GM21619 (cell line): ENCODE results near the gene CASK.

Source experiments
- ATAC-seq: cut with Tn5 transposase; IDR thresholded peaks from one replicate; pipeline ENCODE4 v1.9.1; 2021; ENCODE audit not compliant: unreplicated experiment

The CASK gene

GRCh38 chrX:41837270-41837944, 85.9 kb downstream of the CASK start:
- no peak for ATAC-seq

DNA sequence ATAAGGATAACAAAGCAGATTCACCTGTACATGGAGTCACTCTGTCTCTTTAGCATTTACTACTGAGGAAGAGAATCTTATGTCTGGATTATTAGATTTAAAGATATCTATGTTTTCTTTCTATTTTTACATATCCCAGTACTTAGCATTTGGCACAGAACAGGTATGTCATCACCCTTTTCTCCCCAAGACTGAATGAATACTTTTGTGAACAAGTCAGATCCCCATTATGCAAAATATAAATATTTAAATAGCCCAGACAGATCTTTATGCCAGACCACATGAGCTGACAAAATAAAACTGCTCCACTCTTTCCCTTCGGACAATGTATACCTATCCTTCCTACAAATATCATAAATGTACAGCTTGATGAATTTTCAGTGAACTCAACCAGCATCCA, 94.5 kb downstream of the CASK start:
- no peak for ATAC-seq

DNA sequence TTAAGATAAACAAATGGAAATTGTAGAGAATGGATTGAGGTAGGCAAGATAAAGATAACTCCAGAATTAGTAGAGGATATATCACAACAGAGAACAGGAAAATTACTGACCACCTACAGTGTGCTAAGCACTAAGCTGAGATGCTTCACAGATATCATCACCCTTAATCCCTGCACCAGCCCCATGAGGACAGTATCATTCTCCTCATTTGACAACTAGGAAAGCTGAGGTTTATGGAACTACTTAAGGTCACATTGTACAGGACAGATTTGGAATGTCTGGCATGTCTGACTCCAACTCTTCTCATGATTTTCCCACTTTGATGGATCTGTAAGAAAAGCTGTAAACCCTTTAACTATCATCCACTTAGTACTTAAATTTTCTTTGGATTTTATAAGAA, 95.5 kb downstream of the CASK start:
- no peak for ATAC-seq

DNA sequence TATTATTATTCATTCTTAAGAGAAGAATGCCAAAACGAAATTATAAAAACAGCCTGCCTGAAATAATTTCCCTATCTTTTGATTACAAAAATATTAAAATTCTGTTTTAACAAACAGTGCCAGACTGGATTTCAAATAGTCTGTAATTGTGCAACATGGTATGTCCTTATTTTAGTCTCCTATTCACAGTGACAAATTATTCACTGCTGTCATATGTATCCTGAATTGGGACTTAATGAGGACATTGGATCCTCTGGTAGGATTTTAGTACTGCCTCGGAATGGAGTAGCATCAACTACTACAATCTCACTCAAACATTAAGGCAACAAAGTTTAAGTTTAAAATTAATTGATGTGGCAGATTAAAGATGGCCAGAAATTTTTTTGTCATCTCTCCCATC, 97.6 kb downstream of the CASK start:
- no peak for ATAC-seq

GRCh38 chrX:41824551-41824950, 98.8 kb downstream of the CASK start:
- ATAC-seq, result no peak

DNA sequence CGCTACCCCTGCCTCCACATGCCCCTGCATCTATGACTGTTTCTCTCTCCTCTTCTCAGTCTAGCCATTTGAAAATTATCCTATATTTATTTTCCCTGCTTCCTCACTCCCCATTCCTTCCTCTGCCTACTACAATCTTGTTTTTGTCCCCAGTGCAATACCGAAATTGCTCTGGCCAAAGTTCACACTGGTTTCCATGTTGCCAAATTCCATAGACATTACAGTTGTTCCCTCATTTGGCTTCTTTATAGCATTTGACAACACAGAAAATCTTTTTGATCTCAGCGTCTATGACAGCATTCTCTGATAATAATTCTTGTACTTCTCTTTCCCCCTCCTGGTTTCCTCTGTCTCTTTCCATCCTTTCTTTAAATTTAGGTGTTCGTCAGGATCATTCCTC, 100.0 kb downstream of the CASK start:
- no peak for ATAC-seq

- no peak for ATAC-seq
These were observed 100.5 kb downstream of the CASK start for GRCh38 chrX:41822892-41823291.

DNA sequence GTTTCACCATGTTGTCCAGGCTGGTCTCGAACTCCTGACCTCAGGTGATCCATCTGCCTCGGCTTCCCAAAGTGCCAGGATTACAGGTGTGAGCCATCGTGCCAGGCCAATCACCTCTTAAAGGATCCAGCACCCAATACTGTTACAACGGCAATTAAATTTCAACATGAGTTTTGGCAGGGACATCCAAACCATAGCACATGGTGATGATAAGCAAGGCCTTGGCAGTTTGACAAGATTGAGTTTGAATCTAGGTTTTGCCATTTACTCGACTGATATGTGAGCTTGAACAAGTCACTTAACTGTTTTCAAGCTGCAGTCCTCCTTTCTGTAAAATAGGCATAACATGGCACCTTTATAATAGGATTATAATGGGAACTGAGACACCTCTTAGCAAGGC, 115.3 kb downstream of the CASK start:
- no peak for ATAC-seq

DNA sequence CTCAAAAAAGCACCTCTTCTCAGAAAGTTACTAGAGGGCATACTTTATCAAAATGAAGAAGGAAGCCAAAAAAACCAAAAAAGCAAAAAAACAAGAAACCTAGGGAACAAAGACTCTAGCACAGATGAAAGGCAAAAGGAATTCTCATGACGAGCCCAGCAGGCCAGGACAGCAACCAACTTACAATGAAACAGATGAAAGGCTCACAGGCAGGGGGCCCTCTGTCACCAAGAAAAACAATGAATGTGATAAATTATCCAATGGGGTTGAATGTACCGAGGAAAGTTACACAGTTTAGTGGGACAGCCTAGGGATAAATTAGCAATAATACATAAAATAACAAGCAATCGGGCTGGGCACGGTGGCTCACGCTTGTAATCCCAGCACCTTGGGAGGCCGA, 120.4 kb downstream of the CASK start:
- ATAC-seq, result no peak

DNA sequence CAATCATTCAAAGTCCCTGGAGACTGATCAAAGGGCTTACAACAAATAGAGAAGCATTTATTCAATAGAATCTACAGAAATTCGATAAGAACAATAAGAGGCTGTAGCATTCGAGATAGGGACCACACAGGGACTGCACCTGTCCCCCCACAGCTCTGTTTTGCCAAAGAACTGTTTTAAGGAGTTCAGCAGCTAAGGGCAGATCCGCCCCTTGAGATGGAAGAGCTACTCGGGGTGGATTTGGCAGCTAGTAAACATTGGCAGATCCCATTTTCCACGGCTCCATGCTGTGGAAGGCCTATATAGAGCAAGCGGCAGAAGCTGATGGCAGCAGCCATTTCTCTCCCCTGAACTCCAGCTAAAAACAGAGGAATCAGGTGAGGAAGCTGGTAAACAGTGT, 123.7 kb downstream of the CASK start:
- no peak for ATAC-seq

DNA sequence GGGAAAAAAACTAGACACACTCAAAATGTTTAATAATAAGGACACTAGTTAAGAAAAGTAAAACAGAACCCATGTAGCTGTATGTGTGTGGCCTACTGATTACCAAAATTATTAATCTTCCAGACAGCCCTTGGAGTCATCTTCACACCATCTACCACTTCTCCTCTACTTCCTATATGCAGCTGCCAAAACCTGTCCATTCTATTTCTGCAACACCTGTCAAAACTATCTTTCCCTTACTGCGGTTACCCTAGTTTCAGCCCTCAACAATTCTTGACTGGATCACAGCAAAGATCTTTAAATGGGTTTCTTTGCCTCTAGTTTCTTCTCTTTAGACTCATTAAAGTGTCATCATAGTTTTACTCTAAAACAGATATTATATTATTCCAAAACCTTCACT, 126.8 kb downstream of the CASK start:
- ATAC-seq, result no peak

- no peak for ATAC-seq
These were observed 127.3 kb downstream of the CASK start for GRCh38 chrX:41796046-41796445.

DNA sequence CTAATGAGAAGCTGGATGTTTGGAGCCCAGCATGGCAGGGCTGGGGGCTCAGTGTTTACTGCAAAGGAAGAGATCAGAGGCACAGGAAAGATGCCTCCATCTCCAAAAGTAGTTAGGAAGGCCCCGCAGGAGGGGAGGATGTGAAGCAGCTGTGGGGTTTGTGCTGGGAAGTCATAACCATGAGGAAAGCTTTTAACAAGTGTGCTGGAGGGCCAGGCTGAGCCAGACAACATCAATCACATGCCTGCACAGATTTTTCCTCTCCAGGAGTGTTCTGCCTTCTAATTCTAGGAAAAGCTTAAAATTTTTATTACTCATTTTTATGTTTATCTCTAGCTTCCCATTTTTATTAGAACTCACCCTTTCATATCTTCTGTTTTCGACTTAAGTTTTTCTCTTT, 134.0 kb downstream of the CASK start:
- no peak for ATAC-seq

GRCh38 chrX:41785685-41786084, 137.7 kb downstream of the CASK start:
- ATAC-seq, result no peak

DNA sequence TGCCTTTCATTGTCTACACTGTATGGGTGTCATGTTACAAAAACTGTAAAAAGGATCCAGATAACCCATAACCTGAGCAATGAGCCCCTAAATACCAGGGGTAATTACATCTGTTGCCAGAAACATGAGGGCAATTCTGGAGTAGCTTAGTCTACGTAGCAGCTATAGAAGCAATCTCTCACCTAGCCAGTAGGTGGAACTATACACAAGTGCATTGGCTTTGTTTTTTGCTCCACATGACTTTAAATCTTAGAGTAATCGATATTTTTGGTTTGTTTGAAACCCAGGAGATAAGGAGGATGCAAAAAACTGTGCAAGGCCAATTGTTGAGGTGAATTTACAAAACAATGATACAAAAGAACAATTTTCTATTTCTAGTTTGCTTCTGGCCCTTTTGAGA, 141.9 kb downstream of the CASK start:
- no peak for ATAC-seq

- no peak for ATAC-seq
These were observed 143.4 kb downstream of the CASK start for GRCh38 chrX:41779941-41780340.

GRCh38 chrX:41779030-41779564, 144.3 kb downstream of the CASK start:
- ATAC-seq, result no peak

DNA sequence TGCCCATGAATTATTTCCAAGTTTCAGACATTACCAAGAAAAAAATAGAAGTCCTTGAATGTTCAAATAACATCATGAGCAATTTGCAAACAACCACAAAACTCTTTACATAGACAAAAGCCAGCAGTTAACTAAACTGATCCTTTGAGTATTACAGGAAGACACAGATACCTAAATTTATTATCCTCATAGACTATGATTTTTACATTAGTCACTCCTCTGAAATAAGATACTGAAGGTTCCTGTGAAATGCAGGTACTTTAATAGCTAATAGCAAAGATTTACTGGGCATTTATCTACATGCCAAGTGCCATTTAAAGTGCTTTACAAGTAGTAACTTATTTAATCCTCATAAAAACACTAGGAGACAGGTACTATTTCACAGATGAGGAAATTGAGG, 161.7 kb downstream of the CASK start:
- no peak for ATAC-seq

DNA sequence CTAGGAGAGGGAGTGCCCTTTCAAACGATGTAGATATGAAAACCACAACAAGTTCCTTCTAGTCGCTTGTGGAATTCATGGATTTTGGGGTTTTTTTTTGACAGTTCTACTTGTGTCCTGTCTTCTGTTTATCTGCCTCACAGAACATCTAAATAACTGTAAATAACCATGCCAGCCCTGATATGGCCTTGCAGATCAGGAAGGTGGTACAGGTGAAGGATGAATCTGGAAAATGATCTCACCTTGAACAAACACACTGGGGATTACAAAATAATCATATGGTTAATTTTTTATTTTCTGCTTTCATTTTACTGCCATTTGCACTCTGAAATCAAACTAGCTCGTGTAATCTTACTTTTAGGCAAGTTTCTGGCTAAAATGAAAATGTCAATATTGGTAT, 162.2 kb downstream of the CASK start:
- ATAC-seq, result no peak

DNA sequence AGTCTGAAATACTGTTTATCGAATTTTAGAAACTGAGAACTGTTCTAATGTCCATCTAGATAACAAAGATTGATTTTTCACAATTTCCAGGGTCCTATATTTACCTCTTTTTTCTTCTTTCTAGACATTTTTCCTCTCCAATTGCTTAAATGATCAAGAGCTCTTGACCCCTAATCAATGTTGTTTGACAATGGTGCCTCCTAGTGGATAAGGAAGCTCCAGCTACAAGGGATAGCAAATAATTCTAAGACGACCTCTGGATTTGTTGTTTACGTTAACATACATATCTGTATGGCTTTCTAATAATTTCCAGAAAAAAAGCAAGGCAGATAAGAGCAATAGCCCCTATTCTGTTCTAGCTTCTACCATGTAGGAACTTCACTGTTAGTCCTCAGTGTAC, 163.5 kb downstream of the CASK start:
- ATAC-seq, result no peak

DNA sequence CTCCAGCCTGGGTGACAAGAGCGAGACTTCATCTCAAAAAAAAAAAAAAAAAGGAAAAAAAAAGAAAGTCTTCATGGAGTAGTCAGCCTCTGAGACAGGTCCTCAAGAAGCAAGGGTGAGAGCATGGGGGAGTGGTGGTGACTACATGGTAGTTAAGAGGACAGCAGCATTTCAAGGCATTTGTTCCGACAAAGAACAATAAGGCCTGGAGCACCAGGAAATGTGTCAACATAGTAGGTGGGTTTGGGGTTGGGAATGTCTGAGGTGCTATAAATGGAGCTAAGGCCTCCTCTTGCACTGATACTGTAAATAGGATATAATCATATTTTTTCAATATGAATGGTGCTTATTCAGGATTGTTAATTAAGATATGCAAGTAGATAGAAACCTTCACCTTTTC, 165.0 kb downstream of the CASK start:
- no peak for ATAC-seq

DNA sequence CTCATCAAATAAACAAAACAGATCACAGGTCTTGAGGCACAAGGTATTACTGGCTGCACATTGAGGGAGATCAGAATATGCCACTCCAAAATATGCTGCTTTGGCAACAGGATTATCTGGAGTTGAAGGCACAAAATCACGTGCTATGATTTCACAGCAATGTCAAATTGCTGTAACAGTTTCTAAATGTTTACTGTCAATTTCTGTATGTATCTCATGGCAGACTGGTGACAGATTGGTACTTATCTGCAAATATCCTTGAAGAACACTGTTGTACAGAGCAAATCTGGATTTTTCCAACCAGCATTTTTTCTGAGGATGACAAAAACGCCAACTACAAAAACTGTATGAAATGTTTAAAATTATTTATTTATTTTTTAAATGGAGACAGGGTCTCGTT, 172.6 kb downstream of the CASK start:
- ATAC-seq, result no peak

- no peak for ATAC-seq
These were observed 183.5 kb downstream of the CASK start for GRCh38 chrX:41739871-41740270.
